ENCODE results near the gene C1S.

DNA sequence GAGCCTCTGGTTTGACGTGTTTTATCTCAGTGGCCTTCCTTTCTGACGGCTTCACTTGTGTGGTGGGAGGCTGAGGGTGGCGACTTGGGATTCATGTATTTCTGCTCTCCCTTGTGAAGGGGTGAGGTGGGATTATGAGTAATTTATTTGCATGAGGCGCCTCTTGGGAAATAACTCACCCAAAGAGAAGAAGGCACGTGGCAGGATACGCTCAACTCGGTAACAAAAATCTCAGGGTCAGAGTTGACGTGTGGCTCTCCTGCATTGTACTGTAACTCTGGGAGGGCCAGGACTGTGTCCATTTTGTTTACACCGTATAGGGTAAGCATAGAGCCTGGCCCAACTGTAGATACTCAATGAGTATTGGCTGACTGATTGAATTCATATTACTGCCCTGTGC is 14.6 kb upstream of the C1S start:
- TF ChIP-seq, protein P1, sequence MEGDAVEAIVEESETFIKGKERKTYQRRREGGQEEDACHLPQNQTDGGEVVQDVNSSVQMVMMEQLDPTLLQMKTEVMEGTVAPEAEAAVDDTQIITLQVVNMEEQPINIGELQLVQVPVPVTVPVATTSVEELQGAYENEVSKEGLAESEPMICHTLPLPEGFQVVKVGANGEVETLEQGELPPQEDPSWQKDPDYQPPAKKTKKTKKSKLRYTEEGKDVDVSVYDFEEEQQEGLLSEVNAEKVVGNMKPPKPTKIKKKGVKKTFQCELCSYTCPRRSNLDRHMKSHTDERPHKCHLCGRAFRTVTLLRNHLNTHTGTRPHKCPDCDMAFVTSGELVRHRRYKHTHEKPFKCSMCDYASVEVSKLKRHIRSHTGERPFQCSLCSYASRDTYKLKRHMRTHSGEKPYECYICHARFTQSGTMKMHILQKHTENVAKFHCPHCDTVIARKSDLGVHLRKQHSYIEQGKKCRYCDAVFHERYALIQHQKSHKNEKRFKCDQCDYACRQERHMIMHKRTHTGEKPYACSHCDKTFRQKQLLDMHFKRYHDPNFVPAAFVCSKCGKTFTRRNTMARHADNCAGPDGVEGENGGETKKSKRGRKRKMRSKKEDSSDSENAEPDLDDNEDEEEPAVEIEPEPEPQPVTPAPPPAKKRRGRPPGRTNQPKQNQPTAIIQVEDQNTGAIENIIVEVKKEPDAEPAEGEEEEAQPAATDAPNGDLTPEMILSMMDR (IDR thresholded peaks at IDR 0.05), result no peak
- TF ChIP-seq POLR2A (IDR thresholded peaks at IDR 0.05), result no peak

Data from stomach (tissue), 4 donors.